Measurements from ENCODE around the gene PLA2G4D.

DNA sequence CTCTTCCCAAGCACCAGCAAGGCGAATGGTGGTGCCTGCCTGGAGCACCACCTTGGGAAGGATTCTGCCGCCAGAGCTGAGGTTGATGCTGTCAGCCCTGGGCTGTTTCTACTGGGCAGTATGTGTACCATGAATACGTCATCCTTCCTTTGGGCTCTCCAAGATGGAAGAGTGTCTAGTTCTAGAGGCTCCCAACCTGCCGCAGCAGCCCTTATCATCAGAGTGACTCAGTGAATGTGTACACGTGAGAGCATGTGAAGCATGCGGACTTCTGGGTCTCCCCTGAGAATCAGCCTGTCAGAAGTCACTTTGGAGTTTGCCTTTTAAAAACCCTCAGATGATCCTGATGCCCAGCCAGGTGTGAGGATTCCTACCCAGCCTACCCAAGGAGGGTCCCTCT, 20.9 kb downstream of the PLA2G4D start:
- TF ChIP-seq, protein P1, sequence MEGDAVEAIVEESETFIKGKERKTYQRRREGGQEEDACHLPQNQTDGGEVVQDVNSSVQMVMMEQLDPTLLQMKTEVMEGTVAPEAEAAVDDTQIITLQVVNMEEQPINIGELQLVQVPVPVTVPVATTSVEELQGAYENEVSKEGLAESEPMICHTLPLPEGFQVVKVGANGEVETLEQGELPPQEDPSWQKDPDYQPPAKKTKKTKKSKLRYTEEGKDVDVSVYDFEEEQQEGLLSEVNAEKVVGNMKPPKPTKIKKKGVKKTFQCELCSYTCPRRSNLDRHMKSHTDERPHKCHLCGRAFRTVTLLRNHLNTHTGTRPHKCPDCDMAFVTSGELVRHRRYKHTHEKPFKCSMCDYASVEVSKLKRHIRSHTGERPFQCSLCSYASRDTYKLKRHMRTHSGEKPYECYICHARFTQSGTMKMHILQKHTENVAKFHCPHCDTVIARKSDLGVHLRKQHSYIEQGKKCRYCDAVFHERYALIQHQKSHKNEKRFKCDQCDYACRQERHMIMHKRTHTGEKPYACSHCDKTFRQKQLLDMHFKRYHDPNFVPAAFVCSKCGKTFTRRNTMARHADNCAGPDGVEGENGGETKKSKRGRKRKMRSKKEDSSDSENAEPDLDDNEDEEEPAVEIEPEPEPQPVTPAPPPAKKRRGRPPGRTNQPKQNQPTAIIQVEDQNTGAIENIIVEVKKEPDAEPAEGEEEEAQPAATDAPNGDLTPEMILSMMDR (IDR thresholded peaks at IDR 0.05): no peak
- TF ChIP-seq EP300 (IDR thresholded peaks at IDR 0.05) (no peak), POLR2A (IDR thresholded peaks at IDR 0.05) (no peak)

Data from suprapubic skin (tissue), 3 donors.